ENCODE measurements around the gene CCDC183.

Gene CCDC183

DNA sequence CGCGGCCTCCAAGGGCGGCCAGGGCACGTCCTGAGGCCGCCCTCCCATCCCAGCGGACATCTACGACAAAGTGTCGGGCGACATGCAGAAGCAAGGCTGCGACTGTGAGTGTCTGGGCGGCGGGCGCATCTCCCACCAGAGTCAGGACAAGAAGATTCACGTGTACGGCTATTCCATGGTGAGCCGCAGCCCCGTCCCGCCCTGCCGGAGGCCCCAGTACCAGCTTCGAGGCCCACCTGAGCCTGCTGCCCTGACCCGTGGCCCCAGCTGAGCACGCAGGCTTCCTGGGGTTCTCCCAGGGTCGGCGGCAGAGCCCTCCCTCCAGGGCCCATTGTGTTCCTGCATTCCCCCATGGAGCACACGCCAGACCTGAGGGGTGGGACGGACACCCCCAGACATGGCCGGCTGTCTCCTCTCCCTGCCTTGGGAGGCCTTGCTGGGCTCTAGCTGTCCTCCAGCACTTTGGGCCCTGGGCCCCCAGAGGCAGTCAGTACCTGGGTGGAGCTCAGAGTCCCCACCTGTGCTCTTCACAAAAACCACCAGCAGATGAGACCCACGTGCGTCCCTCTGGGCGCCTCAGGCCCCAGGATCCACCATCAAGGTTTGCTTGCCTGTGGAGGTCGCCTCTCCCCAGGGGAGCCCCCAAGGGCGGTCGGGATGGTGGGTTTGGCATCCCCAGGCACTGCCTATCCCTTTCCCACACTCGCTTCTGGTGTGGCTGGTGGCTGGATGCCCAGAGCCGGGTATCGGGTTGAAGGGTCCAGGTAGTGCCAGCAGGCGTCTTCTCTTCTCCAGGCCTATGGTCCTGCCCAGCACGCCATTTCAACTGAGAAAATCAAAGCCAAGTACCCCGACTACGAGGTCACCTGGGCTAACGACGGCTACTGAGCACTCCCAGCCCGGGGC is 54.1 kb downstream of the CCDC183 start:
- H3K4me1 ChIP-seq (ENCODE audit: control insufficient read depth, insufficient read depth, low read length) = peaks cover 7% of the 10 kb centered on the region; the same call in 1 of the 2 replicates

DNA sequence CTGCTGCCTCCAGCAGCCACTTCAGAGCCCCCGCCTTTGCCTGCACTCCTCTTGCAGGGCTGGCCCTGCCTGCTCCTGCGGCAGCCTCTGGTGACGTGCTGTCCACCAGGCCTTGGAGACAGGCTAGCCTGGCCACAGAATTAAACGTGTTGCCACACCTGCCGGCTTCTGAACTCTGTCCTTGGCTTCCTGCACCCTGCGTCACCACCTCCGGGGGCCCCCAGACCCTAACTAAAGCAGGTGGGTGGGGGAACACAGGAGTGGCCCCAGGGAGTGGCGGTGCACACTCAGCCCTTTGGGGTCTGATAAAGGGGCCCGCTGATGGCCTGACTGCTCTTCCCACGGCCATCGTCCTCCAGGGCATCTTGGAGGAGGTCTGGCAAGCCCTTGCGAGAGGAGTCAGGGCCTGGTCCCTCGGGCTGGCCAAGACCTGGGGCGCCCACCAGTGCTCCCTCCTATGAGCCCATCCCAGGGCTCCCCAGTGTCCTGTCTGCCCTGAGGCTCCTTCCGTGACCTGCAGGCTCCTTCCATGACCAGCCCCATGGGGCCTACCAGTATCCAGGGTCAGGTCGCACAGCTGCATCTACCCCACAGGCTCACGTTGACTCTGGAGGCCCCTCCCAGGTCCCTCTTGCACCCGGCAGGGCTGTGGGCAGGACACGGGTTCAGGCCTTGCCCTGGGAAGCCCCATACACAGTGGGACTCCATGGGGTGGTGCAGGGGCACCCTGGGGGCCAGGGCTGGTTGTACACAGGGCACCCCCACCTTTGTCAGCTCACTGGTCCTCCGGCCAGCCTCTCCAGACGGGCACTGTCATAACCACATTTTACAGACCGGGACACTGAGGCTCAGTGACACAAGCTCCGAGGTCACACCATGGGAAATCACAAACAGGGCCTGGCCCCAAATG is 55.0 kb downstream of the CCDC183 start:
- peaks cover 20% of the 10 kb centered on the region for H3K36me3 ChIP-seq (ENCODE audit: control insufficient read depth, insufficient read depth, low read length)
- H3K9me3 ChIP-seq (ENCODE audit: control insufficient read depth, insufficient read depth, low read length) = no peaks in the 10 kb centered on the region
- no peak overlapping the region for H3K4me3 ChIP-seq (ENCODE audit: low read depth, low read length)
- no peak overlapping the region for H3K27ac ChIP-seq (ENCODE audit: low read depth, low read length)
- no peaks in the 10 kb centered on the region for H3K27me3 ChIP-seq (ENCODE audit: control insufficient read depth, insufficient read depth, low read length)
- H3K4me1 ChIP-seq (ENCODE audit: control insufficient read depth, insufficient read depth, low read length) = peaks cover 7% of the 10 kb centered on the region; the same call in 1 of the 2 replicates
- H3K9ac ChIP-seq (ENCODE audit: low read depth, low read length) = no peak overlapping the region

More for the DNA sequence above, 54.1 kb downstream of the CCDC183 start:
- Histone ChIP-seq H3K27ac (ENCODE audit: low read depth, low read length) (peak overlapping the region; percentile 95), H3K36me3 (ENCODE audit: control insufficient read depth, insufficient read depth, low read length) (peaks cover 20% of the 10 kb centered on the region), H3K27me3 (ENCODE audit: control insufficient read depth, insufficient read depth, low read length) (no peaks in the 10 kb centered on the region), H3K9me3 (ENCODE audit: control insufficient read depth, insufficient read depth, low read length) (no peaks in the 10 kb centered on the region), H3K4me3 (ENCODE audit: low read depth, low read length) (peak overlapping the region; percentile 83), H3K9ac (ENCODE audit: low read depth, low read length) (no peak overlapping the region)

DNA sequence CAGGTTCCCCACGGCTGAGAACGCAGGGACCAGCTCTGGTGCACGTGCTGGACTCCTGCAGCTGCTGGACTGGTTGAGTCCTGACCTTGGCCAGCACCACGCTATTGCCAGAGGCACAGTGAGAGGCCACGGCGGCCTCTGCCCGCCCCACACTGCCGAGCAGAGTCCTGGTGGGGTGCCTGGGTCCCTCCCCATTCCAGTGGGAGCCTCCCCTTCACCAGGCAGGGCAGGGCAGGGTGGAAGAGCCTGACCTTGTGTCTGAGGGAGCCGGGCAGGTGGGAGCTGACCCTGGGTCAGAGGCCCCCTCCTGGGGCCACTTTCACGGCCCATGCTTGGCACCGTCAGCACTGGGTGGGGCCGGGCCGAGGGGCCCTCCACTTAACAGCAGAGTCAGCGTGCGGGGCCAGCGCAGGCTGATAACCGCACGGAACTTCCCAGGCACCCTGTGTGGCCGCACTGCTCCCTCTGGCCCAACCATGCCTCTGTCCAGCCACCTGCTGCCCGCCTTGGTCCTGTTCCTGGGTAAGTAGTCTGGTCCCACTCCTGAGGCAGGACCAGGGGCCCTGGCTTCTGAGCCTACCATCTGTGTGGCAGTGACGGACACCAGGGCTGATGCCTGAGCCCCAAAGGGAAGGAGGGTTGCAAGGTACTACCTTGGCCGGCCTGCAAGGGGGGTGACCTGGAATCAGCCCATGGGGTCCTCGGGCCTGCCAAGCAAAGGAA is 56.0 kb downstream of the CCDC183 start, which contains the start of gene MAMDC4:
MAMDC4 (plus strand) TSS at position 406 of the 723 bp plus-strand sequence; CDS start at position 477, 71 bp downstream.
- H3K27ac ChIP-seq (ENCODE audit: low read depth, low read length) = no peak within 1 kb of the TSS
- H3K4me3 ChIP-seq (ENCODE audit: low read depth, low read length) = no peak within 1 kb of the TSS
- H3K9ac ChIP-seq (ENCODE audit: low read depth, low read length) = no peak within 1 kb of the TSS
- H3K9me3 ChIP-seq (ENCODE audit: control insufficient read depth, insufficient read depth, low read length) = no peaks in the 10 kb centered on the region
- peaks cover 7% of the 10 kb centered on the region; the same call in 1 of the 2 replicates for H3K4me1 ChIP-seq (ENCODE audit: control insufficient read depth, insufficient read depth, low read length)
- no peaks in the 10 kb centered on the region for H3K27me3 ChIP-seq (ENCODE audit: control insufficient read depth, insufficient read depth, low read length)
- H3K36me3 ChIP-seq (ENCODE audit: control insufficient read depth, insufficient read depth, low read length) = peaks cover 20% of the 10 kb centered on the region

DNA sequence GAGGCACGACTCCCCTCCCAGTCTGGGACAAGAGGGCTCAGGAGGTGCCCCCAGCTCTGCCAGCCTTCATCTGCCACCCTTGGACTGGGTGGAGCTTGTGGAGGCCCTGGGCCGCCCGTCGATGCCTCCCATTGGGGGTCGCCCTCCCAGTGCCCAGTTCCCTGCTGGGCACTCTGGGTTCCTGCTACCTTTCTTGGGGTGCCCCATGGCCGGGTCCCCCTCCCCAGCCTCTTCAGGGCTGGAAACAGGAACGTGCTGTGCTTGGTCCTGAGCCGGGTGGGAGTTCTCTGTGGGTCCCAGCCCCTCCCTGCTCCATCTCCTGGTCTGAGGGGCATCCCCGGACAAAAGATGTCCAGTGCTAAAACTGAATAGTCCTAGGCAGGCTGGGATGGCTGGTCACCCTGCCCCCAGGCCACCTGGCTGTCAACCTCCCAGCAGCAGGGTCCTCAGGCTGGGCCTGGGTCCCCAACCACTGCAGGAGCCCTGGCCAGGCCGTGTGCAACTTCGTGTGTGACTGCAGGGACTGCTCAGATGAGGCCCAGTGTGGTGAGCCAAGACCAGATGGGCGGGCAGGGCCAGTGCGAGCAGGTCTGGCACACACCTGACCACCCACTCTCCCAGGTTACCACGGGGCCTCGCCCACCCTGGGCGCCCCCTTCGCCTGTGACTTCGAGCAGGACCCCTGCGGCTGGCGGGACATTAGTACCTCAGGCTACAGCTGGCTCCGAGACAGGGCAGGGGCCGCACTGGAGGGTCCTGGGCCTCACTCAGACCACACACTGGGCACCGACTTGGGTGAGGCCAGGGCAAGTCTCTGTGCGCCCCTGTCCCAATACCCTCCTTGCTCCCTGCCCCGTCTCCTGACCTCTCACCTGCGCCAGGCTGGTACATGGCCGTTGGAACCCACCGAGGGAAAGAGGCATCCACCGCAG is 56.8 kb downstream of the CCDC183 start:
- Histone ChIP-seq H3K36me3 (ENCODE audit: control insufficient read depth, insufficient read depth, low read length) (peaks cover 20% of the 10 kb centered on the region), H3K4me1 (ENCODE audit: control insufficient read depth, insufficient read depth, low read length) (peaks cover 7% of the 10 kb centered on the region; the same call in 1 of the 2 replicates), H3K27ac (ENCODE audit: low read depth, low read length) (no peak overlapping the region), H3K27me3 (ENCODE audit: control insufficient read depth, insufficient read depth, low read length) (no peaks in the 10 kb centered on the region), H3K9ac (ENCODE audit: low read depth, low read length) (no peak overlapping the region), H3K9me3 (ENCODE audit: control insufficient read depth, insufficient read depth, low read length) (no peaks in the 10 kb centered on the region), H3K4me3 (ENCODE audit: low read depth, low read length) (no peak overlapping the region)

DNA sequence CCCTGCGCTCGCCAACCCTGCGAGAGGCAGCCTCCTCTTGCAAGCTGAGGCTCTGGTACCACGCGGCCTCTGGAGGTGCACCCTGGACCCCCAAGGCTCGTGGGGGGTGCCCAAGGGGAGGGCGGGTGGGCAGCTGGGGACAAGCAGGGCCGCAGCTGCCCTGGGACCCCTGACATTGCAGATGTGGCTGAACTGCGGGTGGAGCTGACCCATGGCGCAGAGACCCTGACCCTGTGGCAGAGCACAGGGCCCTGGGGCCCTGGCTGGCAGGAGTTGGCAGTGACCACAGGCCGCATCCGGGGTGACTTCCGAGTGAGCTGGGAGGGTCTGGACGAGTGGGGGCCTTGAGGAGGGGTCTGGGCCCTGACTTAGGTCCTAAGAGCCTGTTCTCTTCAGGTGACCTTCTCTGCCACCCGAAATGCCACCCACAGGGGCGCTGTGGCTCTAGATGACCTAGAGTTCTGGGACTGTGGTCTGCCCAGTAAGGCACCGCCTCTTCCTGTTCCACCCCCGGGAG is 57.5 kb downstream of the CCDC183 start:
- H3K4me1 ChIP-seq (ENCODE audit: control insufficient read depth, insufficient read depth, low read length) = peaks cover 7% of the 10 kb centered on the region; the same call in 1 of the 2 replicates

DNA sequence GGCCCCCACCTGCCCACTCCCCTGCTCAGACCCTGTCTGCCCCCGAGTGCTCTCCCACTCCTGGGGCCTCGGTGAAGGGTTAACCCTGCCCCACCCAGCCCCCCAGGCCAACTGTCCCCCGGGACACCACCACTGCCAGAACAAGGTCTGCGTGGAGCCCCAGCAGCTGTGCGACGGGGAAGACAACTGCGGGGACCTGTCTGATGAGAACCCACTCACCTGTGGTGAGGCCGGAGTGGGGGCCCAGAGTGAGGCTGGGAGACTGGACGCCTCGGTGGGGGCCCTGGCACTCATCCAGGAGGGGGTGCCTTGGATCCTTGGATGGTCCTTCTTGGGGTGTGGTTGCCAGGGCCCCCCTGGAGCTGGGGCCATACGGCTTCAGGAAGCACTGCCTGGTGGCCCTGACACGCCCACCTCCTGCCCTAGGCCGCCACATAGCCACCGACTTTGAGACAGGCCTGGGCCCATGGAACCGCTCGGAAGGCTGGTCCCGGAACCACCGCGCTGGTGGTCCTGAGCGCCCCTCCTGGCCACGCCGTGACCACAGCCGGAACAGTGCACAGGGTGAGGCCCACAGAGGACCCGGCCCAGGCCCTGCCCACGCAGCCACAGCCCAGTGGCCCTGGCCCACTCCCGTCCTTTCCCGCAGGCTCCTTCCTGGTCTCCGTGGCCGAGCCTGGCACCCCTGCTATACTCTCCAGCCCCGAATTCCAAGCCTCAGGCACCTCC is 58.1 kb downstream of the CCDC183 start:
- Histone ChIP-seq H3K4me1 (ENCODE audit: control insufficient read depth, insufficient read depth, low read length) (peaks cover 7% of the 10 kb centered on the region; the same call in 1 of the 2 replicates), H3K9ac (ENCODE audit: low read depth, low read length) (no peak overlapping the region), H3K27me3 (ENCODE audit: control insufficient read depth, insufficient read depth, low read length) (no peaks in the 10 kb centered on the region), H3K27ac (ENCODE audit: low read depth, low read length) (no peak overlapping the region), H3K4me3 (ENCODE audit: low read depth, low read length) (no peak overlapping the region), H3K36me3 (ENCODE audit: control insufficient read depth, insufficient read depth, low read length) (peaks cover 20% of the 10 kb centered on the region), H3K9me3 (ENCODE audit: control insufficient read depth, insufficient read depth, low read length) (no peaks in the 10 kb centered on the region)

More for the DNA sequence above, 57.5 kb downstream of the CCDC183 start:
- Histone ChIP-seq H3K9ac (ENCODE audit: low read depth, low read length) (no peak overlapping the region), H3K9me3 (ENCODE audit: control insufficient read depth, insufficient read depth, low read length) (no peaks in the 10 kb centered on the region), H3K27me3 (ENCODE audit: control insufficient read depth, insufficient read depth, low read length) (no peaks in the 10 kb centered on the region), H3K4me3 (ENCODE audit: low read depth, low read length) (no peak overlapping the region), H3K36me3 (ENCODE audit: control insufficient read depth, insufficient read depth, low read length) (peaks cover 20% of the 10 kb centered on the region), H3K27ac (ENCODE audit: low read depth, low read length) (no peak overlapping the region)

DNA sequence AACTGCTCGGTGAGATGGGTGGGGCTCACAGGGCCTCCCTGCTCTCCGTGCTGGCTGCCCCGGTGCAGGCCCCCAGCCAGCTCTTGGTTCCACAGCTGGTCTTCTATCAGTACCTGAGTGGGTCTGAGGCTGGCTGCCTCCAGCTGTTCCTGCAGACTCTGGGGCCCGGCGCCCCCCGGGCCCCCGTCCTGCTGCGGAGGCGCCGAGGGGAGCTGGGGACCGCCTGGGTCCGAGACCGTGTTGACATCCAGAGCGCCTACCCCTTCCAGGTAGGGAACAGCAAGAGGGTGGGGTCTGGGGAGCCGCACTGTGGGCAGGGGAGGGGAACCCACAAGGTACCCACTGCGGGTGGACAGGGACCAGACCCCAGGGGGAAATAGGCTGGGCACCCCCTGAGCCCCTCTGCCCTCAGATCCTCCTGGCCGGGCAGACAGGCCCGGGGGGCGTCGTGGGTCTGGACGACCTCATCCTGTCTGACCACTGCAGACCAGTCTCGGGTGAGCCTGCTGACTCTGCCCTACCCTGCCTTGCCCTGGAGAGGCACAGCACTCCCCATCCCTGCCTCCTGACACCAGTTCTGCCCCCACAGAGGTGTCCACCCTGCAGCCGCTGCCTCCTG is 58.8 kb downstream of the CCDC183 start:
- H3K27ac ChIP-seq (ENCODE audit: low read depth, low read length) = no peak overlapping the region
- H3K9ac ChIP-seq (ENCODE audit: low read depth, low read length) = no peak overlapping the region
- no peaks in the 10 kb centered on the region for H3K27me3 ChIP-seq (ENCODE audit: control insufficient read depth, insufficient read depth, low read length)
- H3K36me3 ChIP-seq (ENCODE audit: control insufficient read depth, insufficient read depth, low read length) = peaks cover 23% of the 10 kb centered on the region
- H3K4me3 ChIP-seq (ENCODE audit: low read depth, low read length) = no peak overlapping the region
- H3K4me1 ChIP-seq (ENCODE audit: control insufficient read depth, insufficient read depth, low read length) = peaks cover 5% of the 10 kb centered on the region; the same call in 1 of the 2 replicates
- H3K9me3 ChIP-seq (ENCODE audit: control insufficient read depth, insufficient read depth, low read length) = no peaks in the 10 kb centered on the region

DNA sequence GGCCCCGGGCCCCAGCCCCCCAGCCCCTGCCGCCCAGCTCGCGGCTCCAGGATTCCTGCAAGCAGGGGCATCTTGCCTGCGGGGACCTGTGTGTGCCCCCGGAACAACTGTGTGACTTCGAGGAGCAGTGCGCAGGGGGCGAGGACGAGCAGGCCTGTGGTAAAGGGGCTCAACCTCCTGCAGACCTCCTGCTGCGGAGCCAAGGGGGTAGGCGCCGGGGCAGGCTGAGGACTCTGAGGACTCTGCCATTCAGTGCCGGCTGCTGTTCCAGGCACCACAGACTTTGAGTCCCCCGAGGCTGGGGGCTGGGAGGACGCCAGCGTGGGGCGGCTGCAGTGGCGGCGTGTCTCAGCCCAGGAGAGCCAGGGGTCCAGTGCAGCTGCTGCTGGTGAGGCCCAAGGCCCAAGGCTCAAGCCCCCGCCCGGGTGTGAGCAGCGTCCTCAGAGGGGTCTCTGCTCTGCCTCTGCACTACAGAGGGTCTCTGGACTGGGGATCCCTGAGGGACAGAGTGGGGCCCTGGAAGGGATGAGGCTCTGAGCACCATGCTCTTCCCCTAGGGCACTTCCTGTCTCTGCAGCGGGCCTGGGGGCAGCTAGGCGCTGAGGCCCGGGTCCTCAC is 59.4 kb downstream of the CCDC183 start:
- H3K4me1 ChIP-seq (ENCODE audit: control insufficient read depth, insufficient read depth, low read length) = no peaks in the 10 kb centered on the region
- H3K27ac ChIP-seq (ENCODE audit: low read depth, low read length) = no peak overlapping the region
- H3K4me3 ChIP-seq (ENCODE audit: low read depth, low read length) = no peak overlapping the region
- H3K9ac ChIP-seq (ENCODE audit: low read depth, low read length) = no peak overlapping the region
- no peaks in the 10 kb centered on the region for H3K9me3 ChIP-seq (ENCODE audit: control insufficient read depth, insufficient read depth, low read length)
- H3K36me3 ChIP-seq (ENCODE audit: control insufficient read depth, insufficient read depth, low read length) = peaks cover 18% of the 10 kb centered on the region
- H3K27me3 ChIP-seq (ENCODE audit: control insufficient read depth, insufficient read depth, low read length) = no peaks in the 10 kb centered on the region

All from HUES48 (cell line).